Thyroid gland (tissue), 4 donors: ENCODE measurements around the gene APLP2. TPM values are rescaled to one million over a fixed set of nuclear protein-coding genes. Genes with fewer than 3 reads are reported as not detected.
A peak's percentile ranks its signal among the peaks of the same experiment; 100 is the strongest.
"Not testable (repeated sequence)": the region's sequence is repeated elsewhere in the genome, so short reads cannot be mapped to it uniquely, and the experiment has no call there.

Experiments used
- DNase-seq, 2 donors: peaks; one replicate each; pipeline ENCODE4 v3.0.0-alpha.2; 2019
- H3K27ac ChIP-seq, 3 donors: fragments of 200-600 bp; sonication (generic); 1 replicate in 2 of 3; 2 replicates in 1 of 3; pipeline ENCODE4 v1.5.1; 2016 to 2019; ENCODE audit warnings: mild to moderate bottlenecking in 1 of 3, moderate library complexity in 1 of 3
- H3K27me3 ChIP-seq: fragments of 200-600 bp; sonication (generic); one replicate; pipeline ENCODE4 v1.5.1; 2019
- H3K36me3 ChIP-seq, 2 donors: fragments of 200-600 bp; sonication (generic); one replicate each; pipeline ENCODE4 v1.5.1; 2016 to 2019
- H3K4me1 ChIP-seq, 2 donors: fragments of 200-600 bp; sonication (generic); one replicate each; pipeline ENCODE4 v1.5.1; 2017 to 2019
- H3K4me3 ChIP-seq, 3 donors: fragments of 200-600 bp; sonication (generic); replicated peaks in 1 of 3; 1 replicate in 2 of 3; 2 replicates in 1 of 3; pipeline ENCODE4 v1.5.1; 2016; ENCODE audit warnings: mild to moderate bottlenecking in 1 of 3
- H3K9me3 ChIP-seq: fragments of 200-600 bp; sonication (generic); one replicate; pipeline ENCODE4 v1.5.1; 2017
- POLR2A ChIP-seq, 2 donors: fragments of 450-650 bp; IDR thresholded peaks; one replicate each; pipeline ENCODE4 v1.6.1; 2017; ENCODE audit warnings: antibody characterized with exemption in 2 of 2, mild to moderate bottlenecking in 2 of 2, moderate library complexity in 1 of 2
- WGBS, 2 donors: methylation state at CpG; one replicate each; pipeline ENCODE4 v1.1.5; 2017; 5-methylcytosine and 5-hydroxymethylcytosine counted together
- intact Hi-C: fragments of 100-400 bp; cut with DNase I; formaldehyde crosslinking; loops from one replicate; pipeline ENCODE4 v1.15.1; 2023
- total RNA-seq, 4 donors: library from RNA; depleted of rRNA; stranded (reverse); fragments of >200 nt; gene quantifications; one replicate each; pipeline ENCODE4 v1.2.3, GENCODE V29; 2016
- TF ChIP-seq, protein P1 (sequence below), 6 experiments: fragments of 200-600 bp in 3 of 6; fragments of 450-650 bp in 3 of 6; sonication (generic) in 3 of 6; IDR thresholded peaks; one replicate each; pipeline ENCODE4 v1.5.1; 2016 to 2019; ENCODE audit warnings: antibody characterized with exemption in 6 of 6, mild to moderate bottlenecking in 2 of 6, inconsistent platforms in 1 of 6, moderate library complexity in 1 of 6

APLP2 gene
- total RNA-seq, 4 donors from 2014 or later = 782 to 1,078 (median 902) TPM

DNA sequence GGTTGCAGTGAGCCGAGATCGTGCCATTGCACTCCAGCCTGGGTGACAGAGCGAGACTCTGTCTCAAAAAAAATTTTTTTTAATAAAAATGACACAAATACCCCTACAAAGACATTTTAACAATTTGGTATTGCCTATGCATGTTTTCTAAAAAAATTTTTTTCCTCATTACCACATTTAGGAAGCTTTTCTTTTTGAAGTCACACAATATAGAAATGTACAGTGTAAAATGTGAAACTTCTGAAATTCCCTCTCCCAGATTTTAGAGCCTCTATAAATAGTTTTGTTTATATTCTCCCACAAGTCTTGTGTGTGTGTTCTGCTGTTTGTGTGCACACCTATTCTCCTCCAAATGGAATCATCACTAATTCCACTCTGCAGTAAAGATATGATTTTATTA, 97.5 kb downstream of the APLP2 start:
- Histone ChIP-seq H3K9me3 (no peaks in the 10 kb centered on the region), H3K4me3 (no peak overlapping the region), H3K27ac (peak overlapping the region; percentile 5 to 82 (median 56)), H3K27me3 (no peaks in the 10 kb centered on the region), H3K36me3 (no peaks in the 10 kb centered on the region), H3K4me1 (peaks cover 34 to 72% of the 10 kb centered on the region in 2 donors)
- TF ChIP-seq, protein P1, sequence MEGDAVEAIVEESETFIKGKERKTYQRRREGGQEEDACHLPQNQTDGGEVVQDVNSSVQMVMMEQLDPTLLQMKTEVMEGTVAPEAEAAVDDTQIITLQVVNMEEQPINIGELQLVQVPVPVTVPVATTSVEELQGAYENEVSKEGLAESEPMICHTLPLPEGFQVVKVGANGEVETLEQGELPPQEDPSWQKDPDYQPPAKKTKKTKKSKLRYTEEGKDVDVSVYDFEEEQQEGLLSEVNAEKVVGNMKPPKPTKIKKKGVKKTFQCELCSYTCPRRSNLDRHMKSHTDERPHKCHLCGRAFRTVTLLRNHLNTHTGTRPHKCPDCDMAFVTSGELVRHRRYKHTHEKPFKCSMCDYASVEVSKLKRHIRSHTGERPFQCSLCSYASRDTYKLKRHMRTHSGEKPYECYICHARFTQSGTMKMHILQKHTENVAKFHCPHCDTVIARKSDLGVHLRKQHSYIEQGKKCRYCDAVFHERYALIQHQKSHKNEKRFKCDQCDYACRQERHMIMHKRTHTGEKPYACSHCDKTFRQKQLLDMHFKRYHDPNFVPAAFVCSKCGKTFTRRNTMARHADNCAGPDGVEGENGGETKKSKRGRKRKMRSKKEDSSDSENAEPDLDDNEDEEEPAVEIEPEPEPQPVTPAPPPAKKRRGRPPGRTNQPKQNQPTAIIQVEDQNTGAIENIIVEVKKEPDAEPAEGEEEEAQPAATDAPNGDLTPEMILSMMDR (IDR thresholded peaks at IDR 0.05) = no peak
- no peak for TF ChIP-seq POLR2A (IDR thresholded peaks at IDR 0.05)
- intact Hi-C loops = no loop called here
- DNase-seq = no peak
- 71 to 74% methylated on average over 3 of the region's 3 CpGs for WGBS, 2 donors

DNA sequence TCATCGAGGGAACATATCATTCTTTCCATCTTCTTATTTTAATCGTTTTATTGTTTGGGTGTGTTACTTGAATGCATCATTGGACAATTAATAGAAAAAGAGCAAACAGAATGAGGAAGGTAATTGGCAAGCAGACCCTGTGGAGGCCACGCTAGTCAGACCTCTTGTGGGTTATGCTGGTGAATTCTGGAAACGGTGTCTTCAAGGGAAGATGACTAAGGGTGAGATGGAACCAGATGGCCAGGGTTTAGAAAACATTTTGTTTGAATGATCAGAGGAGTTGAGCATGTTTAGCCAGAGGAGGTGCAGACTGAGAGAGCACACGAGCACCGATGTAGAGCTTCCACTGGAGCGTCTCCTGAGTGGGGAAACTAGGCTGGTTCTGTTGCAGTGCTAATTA, 98.4 kb downstream of the APLP2 start:
- WGBS, 2 donors = 46 to 53% methylated on average over 7 of the region's 7 CpGs
- Histone ChIP-seq H3K27me3 (no peaks in the 10 kb centered on the region), H3K9me3 (no peaks in the 10 kb centered on the region), H3K27ac (peak overlapping the region in 1 of 3 donors; percentile 82), H3K36me3 (no peaks in the 10 kb centered on the region), H3K4me3 (no peak overlapping the region), H3K4me1 (peaks cover 40 to 75% of the 10 kb centered on the region in 2 donors)
- intact Hi-C loops = no loop called here
- no peak for TF ChIP-seq POLR2A (IDR thresholded peaks at IDR 0.05)
- TF ChIP-seq, protein P1 (IDR thresholded peaks at IDR 0.05) = no peak
- no peak for DNase-seq

DNA sequence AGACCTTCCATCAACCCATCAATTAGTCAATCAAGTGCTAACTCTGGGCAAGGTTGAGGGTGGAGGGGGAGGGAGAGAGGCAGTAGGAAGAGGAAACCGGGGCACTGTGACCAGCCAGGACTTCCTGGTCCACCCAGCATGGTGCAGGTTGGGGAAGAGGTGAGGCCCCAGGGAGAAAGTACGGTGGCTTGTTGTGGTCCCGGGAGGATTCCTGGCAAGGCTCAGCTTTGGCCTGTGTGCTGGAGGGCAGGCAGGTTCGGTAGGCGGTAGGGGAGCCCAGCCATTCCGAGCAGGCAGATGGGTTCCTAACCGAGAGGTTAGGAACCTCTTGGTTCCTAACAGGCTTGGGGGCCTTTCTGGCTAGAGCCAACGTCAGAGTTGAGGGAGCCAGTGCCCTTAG, 100.7 kb downstream of the APLP2 start:
- DNase-seq = no peak
- 69 to 80% methylated on average over 8 of the region's 8 CpGs for WGBS, 2 donors
- Histone ChIP-seq H3K9me3 (no peaks in the 10 kb centered on the region), H3K36me3 (no peaks in the 10 kb centered on the region), H3K4me1 (peaks cover 29 to 57% of the 10 kb centered on the region in 2 donors), H3K4me3 (no peak overlapping the region), H3K27ac (peak overlapping the region in 1 of 3 donors; percentile 68), H3K27me3 (no peaks in the 10 kb centered on the region)
- intact Hi-C loops = no loop called here
- TF ChIP-seq, protein P1 (IDR thresholded peaks at IDR 0.05) = no peak
- no peak for TF ChIP-seq POLR2A (IDR thresholded peaks at IDR 0.05)

- intact Hi-C loops = no loop called here
- peak overlapping the region; percentile 44 to 89 (median 68) for H3K27ac ChIP-seq
- TF ChIP-seq, protein P1 (IDR thresholded peaks at IDR 0.05) = no peak
- no peak for TF ChIP-seq POLR2A (IDR thresholded peaks at IDR 0.05)
- no peaks in the 10 kb centered on the region for H3K36me3 ChIP-seq
- no peaks in the 10 kb centered on the region for H3K27me3 ChIP-seq
- H3K9me3 ChIP-seq = no peaks in the 10 kb centered on the region
- peaks cover 25 to 47% of the 10 kb centered on the region in 2 donors for H3K4me1 ChIP-seq
- no peak overlapping the region for H3K4me3 ChIP-seq
- DNase-seq = no peak
- 40 to 51% methylated on average over 5 of the region's 5 CpGs for WGBS, 2 donors
Measured at GRCh38 chr11:130171534-130171933, 101.8 kb downstream of the APLP2 start.

DNA sequence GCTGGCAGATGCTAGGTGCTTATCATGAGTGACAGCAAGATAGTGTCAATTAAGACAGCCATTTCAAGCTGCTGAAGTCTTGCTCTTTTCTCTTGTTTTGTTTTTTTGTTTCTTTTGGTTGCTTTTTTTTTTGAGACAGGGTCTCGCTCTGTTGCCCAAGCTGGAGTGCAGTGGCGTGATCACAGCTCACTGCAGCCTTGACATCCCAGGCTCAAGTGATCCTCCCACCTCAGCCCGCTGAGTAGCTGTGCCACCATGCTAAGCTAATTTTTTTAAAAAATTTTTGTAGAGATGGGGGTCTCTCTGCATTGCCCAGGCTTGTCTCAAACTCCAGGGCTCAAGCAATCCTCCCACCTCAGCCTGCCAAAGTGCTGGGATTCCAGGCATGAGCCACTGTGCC, 102.3 kb downstream of the APLP2 start:
- peaks cover 25 to 43% of the 10 kb centered on the region in 2 donors for H3K4me1 ChIP-seq
- H3K27ac ChIP-seq = peak overlapping the region; percentile 44 to 89 (median 68)
- H3K4me3 ChIP-seq, H3K27me3 ChIP-seq, H3K36me3 ChIP-seq, H3K9me3 ChIP-seq, intact Hi-C loops: not testable (repeated sequence)
- DNase-seq = peak; percentile 78
- WGBS, 2 donors = 35 to 37% methylated on average over 3 of the region's 3 CpGs

DNA sequence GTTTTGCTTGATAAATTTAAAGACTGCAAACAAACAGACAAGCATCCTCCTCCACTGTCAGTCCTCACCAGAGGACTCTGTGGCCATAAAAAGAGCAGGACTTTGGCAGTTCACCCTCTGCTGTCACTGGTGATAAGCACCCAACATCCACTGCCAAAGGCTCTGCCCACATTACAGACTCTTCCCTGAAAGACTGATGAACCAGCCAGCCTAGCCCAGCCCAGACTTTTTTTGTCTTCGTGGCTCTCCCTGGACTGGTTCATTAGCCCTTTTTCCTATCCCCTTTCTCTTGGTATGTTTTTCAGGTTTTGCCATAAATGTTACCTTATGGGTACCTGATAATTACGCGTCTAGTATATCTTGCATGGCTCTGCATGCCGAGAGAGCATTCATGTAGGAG, 104.9 kb downstream of the APLP2 start:
- H3K27me3 ChIP-seq = no peaks in the 10 kb centered on the region
- peaks cover 38 to 50% of the 10 kb centered on the region in 2 donors for H3K4me1 ChIP-seq
- intact Hi-C loops = no loop called here
- H3K4me3 ChIP-seq = no peak overlapping the region
- H3K27ac ChIP-seq = no peak overlapping the region
- no peak for DNase-seq
- H3K36me3 ChIP-seq = no peaks in the 10 kb centered on the region
- H3K9me3 ChIP-seq = no peaks in the 10 kb centered on the region
- TF ChIP-seq POLR2A (IDR thresholded peaks at IDR 0.05) = no peak
- TF ChIP-seq, protein P1 (IDR thresholded peaks at IDR 0.05) = no peak
- WGBS, 2 donors = 95 to 97% methylated on average over 4 of the region's 4 CpGs
